ENCODE data around the gene REELD1.

REELD1 gene

DNA sequence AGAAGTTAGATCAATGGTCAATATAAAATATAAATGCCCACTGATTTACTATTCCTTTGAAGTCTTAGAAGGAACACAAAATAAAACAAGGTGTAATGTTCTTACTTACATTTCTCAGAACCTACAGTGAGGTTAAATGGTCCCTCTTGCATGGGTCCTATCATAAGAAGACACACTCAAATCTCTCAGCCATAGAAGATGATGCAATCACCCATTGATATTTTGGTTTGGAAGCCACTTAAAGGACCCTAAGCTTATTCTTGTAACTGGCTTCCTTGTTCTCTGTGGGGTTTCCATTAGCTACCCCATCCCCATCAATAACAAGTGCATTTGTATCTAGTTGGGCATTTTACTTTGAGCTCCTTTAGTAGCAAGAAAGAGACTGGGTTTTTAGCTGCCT is 15.1 kb downstream of the REELD1 start:
- Histone ChIP-seq H3K4me3 (ENCODE audit: low read depth, low read length) (no peak overlapping the region), H3K36me3 (ENCODE audit: control insufficient read depth, insufficient read depth, low read length) (no peaks in the 10 kb centered on the region), H3K9me3 (ENCODE audit: control insufficient read depth, low read length) (no peaks in the 10 kb centered on the region), H3K4me2 (ENCODE audit: low read length) (no peak overlapping the region), H2AFZ (no peak overlapping the region), H3K79me2 (no peaks in the 10 kb centered on the region), H3K4me1 (no peaks in the 10 kb centered on the region), H3K27ac (no peak overlapping the region), H3K27me3 (ENCODE audit: control insufficient read depth, insufficient read depth, low read length) (no peaks in the 10 kb centered on the region), H3K9ac (no peak overlapping the region)
- TF ChIP-seq, protein P1, sequence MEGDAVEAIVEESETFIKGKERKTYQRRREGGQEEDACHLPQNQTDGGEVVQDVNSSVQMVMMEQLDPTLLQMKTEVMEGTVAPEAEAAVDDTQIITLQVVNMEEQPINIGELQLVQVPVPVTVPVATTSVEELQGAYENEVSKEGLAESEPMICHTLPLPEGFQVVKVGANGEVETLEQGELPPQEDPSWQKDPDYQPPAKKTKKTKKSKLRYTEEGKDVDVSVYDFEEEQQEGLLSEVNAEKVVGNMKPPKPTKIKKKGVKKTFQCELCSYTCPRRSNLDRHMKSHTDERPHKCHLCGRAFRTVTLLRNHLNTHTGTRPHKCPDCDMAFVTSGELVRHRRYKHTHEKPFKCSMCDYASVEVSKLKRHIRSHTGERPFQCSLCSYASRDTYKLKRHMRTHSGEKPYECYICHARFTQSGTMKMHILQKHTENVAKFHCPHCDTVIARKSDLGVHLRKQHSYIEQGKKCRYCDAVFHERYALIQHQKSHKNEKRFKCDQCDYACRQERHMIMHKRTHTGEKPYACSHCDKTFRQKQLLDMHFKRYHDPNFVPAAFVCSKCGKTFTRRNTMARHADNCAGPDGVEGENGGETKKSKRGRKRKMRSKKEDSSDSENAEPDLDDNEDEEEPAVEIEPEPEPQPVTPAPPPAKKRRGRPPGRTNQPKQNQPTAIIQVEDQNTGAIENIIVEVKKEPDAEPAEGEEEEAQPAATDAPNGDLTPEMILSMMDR (IDR thresholded peaks at IDR 0.05): no peak

DNA sequence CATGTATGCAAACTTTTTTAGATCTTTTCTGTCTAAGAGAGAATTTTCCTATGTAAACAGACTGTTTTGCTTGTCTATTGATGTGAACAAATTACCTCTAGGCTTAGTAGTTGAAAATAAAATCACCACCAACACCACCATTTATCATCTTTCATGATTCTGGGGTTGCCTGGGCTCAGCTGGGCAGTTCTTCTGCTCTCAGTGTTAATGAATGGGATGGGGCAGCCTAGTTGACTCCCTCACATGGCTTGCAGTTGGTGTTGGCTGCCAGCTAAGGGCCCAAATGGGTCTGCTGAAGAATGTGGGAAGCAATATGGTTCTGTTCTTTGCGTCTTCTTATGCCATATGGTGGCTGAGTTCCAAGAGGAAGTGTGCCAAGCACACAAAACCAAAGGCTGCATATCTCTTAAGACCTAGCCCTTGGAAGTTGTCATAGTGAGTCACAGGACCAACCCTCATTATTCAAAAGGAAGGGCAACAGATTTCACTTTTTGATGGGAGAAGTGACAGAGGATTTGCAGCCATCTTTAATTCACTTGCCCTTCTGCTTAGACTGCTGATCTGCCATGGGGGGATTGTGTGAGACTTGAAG is 17.9 kb downstream of the REELD1 start:
- no peak overlapping the region for H3K27ac ChIP-seq
- no peaks in the 10 kb centered on the region for H3K27me3 ChIP-seq (ENCODE audit: control insufficient read depth, insufficient read depth, low read length)
- TF ChIP-seq, protein P1 (IDR thresholded peaks at IDR 0.05): no peak
- H3K79me2 ChIP-seq: no peaks in the 10 kb centered on the region
- no peaks in the 10 kb centered on the region for H3K9me3 ChIP-seq (ENCODE audit: control insufficient read depth, low read length)
- no peaks in the 10 kb centered on the region for H3K36me3 ChIP-seq (ENCODE audit: control insufficient read depth, insufficient read depth, low read length)
- H3K4me1 ChIP-seq: no peaks in the 10 kb centered on the region
- H3K4me3 ChIP-seq (ENCODE audit: low read depth, low read length): no peak overlapping the region
- no peak overlapping the region for H2AFZ ChIP-seq
- no peak overlapping the region for H3K4me2 ChIP-seq (ENCODE audit: low read length)
- H3K9ac ChIP-seq: no peak overlapping the region

DNA sequence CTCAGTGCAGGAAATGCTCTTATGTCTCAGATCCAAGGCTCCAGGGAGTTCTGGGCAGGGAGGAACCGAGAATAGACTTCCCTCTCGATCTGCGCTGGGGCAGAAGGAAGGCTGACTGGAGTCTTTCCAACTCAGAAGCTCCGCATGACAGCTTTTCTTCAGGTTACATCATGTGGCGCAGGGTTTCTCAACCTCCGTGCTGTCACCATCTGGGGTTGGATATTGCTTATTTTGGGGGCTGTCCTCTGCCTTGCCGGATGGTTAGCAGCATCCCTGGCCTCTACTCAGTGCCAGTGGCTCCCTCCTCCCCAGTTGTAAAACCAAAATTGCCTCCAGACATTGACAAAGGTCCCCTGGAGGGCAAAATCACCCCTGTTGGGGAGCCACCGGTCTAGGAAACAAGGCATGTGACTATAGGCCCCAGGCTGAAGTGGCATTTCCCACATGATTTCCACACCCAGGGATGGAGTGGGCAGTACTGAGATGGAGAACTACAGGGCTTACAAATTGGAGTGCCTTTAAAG is 21.4 kb downstream of the REELD1 start:
- no peak overlapping the region for H3K9ac ChIP-seq
- no peak overlapping the region for H3K4me2 ChIP-seq (ENCODE audit: low read length)
- no peaks in the 10 kb centered on the region for H3K4me1 ChIP-seq
- no peaks in the 10 kb centered on the region for H3K9me3 ChIP-seq (ENCODE audit: control insufficient read depth, low read length)
- H3K27me3 ChIP-seq (ENCODE audit: control insufficient read depth, insufficient read depth, low read length): no peaks in the 10 kb centered on the region
- no peak overlapping the region for H3K27ac ChIP-seq
- TF ChIP-seq, protein P1 (IDR thresholded peaks at IDR 0.05): no peak
- H3K36me3 ChIP-seq (ENCODE audit: control insufficient read depth, insufficient read depth, low read length): no peaks in the 10 kb centered on the region
- H3K79me2 ChIP-seq: no peaks in the 10 kb centered on the region
- no peak overlapping the region for H2AFZ ChIP-seq
- no peak overlapping the region for H3K4me3 ChIP-seq (ENCODE audit: low read depth, low read length)

DNA sequence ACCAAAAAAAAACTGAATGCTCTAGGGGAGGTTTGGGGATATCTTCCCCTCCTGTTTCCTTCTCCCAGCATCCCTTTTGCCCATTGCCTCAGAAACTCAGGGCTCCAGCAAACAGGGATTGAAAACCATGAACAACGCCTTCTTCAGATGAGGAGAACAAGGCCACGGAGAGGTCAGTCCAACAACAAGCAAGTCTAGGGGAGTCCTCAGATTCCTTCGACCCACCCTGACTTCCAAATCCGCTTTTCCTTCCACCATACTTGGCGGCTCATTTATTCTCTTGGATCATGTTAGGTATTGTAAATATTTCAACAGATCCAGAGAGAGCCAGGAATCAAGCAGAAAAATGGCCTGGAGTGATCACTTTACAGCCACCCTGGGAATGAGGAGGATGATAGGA is 21.9 kb downstream of the REELD1 start:
- Histone ChIP-seq H3K9ac (no peak overlapping the region), H3K4me1 (no peaks in the 10 kb centered on the region), H3K9me3 (ENCODE audit: control insufficient read depth, low read length) (no peaks in the 10 kb centered on the region), H3K4me2 (ENCODE audit: low read length) (no peak overlapping the region), H3K27ac (no peak overlapping the region), H3K36me3 (ENCODE audit: control insufficient read depth, insufficient read depth, low read length) (no peaks in the 10 kb centered on the region), H3K4me3 (ENCODE audit: low read depth, low read length) (no peak overlapping the region), H2AFZ (no peak overlapping the region), H3K27me3 (ENCODE audit: control insufficient read depth, insufficient read depth, low read length) (no peaks in the 10 kb centered on the region), H3K79me2 (no peaks in the 10 kb centered on the region)
- TF ChIP-seq, protein P1 (IDR thresholded peaks at IDR 0.05): no peak

DNA sequence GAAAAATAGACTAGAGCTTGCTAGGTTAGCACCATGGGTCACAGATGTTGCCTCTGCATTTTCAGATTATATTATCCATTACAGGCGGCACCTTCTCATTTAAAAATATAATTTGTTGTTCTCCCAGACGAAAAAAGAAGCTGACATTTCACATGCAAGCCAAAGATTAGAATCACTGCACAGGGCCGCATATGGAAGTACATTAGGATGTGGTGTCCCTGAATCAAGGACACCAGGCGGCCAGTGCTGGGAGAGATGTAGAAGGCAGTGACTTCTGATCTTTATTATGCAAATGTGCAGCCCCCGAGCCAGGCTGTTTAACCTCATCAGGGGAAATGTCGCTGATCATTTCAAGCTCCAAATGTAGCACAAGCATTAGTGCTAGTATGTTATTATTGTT is 22.8 kb downstream of the REELD1 start:
- no peaks in the 10 kb centered on the region for H3K4me1 ChIP-seq
- H3K4me3 ChIP-seq (ENCODE audit: low read depth, low read length): no peak overlapping the region
- H3K9me3 ChIP-seq (ENCODE audit: control insufficient read depth, low read length): no peaks in the 10 kb centered on the region
- TF ChIP-seq, protein P1 (IDR thresholded peaks at IDR 0.05): no peak
- H3K27ac ChIP-seq: no peak overlapping the region
- no peaks in the 10 kb centered on the region for H3K36me3 ChIP-seq (ENCODE audit: control insufficient read depth, insufficient read depth, low read length)
- H2AFZ ChIP-seq: no peak overlapping the region
- H3K4me2 ChIP-seq (ENCODE audit: low read length): no peak overlapping the region
- H3K79me2 ChIP-seq: no peaks in the 10 kb centered on the region
- no peak overlapping the region for H3K9ac ChIP-seq
- no peaks in the 10 kb centered on the region for H3K27me3 ChIP-seq (ENCODE audit: control insufficient read depth, insufficient read depth, low read length)
